ENCODE results near the gene DLGAP1.
A peak's percentile ranks its signal among the peaks of the same experiment; 100 is the strongest.

Gene DLGAP1

GRCh38 chr18:4236940-4237663 lies 218.0 kb downstream of the DLGAP1 start:
- DNase-seq: no peak

DNA sequence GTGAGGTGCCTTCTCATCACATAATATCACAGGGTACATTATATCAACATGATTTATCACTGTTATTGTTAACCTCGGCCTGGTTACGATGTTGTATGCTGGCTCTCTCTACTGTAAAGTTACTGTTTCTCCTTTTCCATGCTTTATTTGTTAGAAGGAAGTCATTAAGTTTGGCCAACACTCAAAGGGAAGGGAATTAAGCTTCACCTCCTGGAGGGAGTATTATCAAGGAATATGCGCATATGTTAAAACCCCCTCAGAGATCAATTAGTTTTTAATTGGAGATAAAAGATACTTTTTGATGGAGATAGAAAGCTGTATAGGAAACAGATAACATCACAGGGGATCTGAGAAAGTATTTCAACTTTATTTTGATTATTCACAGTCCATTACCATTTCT lies 221.6 kb downstream of the DLGAP1 start:
- no peak for DNase-seq

DNA sequence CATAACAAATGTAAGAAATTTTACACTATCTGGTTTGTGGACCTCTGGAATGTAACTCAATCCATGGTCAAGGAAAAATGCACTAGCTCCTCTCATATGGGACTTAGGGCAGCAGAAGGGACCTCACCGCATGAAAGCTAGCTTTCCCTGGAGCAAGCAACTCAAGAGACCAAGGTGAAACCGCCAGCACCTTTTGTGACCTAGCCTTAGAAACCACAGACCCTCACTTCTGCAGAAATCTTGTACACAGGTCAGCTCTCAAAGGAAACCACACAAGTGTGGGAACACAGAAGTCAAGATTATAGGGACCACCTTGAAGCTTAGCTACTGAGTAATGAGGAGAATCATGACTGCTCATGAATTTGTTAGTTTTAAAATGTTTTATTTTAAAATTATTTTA lies 222.5 kb downstream of the DLGAP1 start:
- DNase-seq: no peak

GRCh38 chr18:4231260-4231659 lies 223.8 kb downstream of the DLGAP1 start:
- DNase-seq: no peak

GRCh38 chr18:4230450-4231168 lies 224.5 kb downstream of the DLGAP1 start:
- DNase-seq: no peak

DNA sequence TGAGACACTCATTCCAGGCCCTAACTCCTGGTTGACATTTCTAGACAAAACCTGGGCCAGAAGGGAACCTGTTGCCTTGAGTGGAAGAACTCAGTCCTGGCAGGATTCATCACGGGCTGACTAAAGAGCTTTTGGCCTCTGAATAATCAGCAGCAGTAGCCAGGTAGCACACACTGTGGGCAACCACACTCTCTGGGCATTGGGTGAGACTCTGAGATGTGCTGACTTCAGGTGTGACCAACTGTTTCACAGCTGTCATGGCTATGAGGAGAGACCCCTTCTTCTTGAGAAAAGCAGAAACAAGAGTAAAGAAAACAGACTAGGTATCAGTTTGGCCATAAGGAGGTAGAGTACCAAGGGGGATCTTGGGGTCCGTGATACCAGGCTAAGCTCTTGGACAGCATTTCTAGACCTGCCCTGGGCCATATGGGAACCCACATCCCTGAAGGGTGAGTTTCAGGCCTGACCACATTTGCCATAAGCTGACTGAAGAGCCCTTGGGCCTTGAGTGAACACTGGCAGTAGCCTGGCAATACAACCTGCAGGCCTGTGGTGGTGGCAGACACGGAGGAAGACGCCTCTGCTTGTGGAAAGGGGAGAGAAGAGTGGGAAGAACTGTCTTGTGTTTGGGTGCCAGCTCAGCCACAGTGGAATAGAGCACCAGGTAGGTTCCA lies 230.9 kb downstream of the DLGAP1 start:
- DNase-seq: no peak

GRCh38 chr18:4211111-4211837 lies 243.8 kb downstream of the DLGAP1 start:
- no peak for DNase-seq

DNA sequence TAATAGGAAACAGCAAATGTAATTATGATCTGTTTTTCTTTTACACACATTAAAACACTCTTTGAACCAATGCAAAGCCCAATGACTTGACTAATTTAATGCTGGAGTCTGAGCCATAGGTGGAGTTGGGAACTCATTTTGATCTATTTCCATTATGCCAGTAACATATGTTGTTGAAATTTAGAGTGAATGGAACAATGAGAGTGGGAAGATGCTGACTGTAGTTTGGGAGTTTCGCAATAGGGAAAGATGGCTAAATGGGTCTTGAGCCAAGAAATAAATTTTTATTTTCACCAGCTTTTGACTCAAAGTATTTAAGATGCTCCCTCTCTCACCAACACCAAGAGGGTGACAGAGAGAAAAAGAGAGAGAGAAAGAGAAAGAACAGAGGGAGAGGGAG lies 246.7 kb downstream of the DLGAP1 start:
- no peak for DNase-seq

- no peak for DNase-seq
These were observed 247.6 kb downstream of the DLGAP1 start for GRCh38 chr18:4207383-4207985.

DNA sequence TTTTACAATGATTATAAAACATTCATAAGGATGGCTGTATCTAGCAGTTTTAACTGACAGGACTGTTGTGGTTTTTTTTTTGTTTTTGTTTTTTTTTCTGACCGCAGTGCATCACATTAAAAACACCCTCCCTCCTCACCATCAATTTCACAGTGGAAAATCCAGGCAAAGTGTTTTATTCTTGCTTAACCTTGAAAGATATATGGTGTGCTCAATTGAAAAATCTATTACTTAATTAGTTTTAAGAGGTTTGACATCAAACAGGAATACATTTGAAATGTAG lies 250.7 kb downstream of the DLGAP1 start:
- DNase-seq: no peak

GRCh38 chr18:4203568-4204437 lies 251.3 kb downstream of the DLGAP1 start:
- DNase-seq: no peak

GRCh38 chr18:4200399-4200798 lies 254.7 kb downstream of the DLGAP1 start:
- DNase-seq: no peak

GRCh38 chr18:4198956-4199355 lies 256.2 kb downstream of the DLGAP1 start:
- no peak for DNase-seq

DNA sequence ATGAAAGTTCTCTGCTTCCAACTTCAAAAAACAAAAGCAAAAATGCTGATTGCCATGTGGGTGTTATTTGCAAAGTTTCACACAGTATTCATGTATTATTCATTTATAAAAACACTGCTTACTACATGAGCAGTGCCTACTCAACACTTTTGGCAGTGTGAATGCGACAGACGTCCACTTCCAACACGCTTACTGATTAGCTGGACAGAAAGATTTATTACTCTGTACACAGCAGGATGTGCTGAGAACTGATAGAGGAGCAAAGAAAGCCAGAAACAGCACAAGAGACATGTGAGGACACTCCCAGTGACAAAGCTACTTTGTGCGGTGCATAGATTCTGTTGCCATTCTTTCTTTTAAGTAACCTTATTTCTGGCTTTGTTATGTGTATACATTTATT lies 258.8 kb downstream of the DLGAP1 start:
- DNase-seq: no peak

DNA sequence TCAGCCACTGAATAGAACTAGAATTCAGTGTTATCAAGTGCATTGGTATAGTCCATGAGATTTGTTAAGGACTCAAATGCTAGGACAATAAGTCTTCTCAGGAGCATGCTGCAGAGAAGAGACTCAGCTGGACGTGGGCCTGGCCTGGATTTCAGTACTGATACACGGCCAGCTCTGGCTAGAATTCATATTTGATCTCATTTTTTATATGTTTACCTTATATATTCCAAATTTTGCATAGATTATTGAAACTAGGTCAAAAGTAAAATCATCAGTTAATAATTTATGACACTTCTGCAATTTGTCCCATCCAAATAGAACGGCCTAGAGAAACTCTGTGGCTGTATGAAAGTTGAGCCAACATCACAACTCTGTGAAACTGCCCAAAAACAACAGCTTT lies 262.0 kb downstream of the DLGAP1 start:
- DNase-seq: peak; percentile 44

DNA sequence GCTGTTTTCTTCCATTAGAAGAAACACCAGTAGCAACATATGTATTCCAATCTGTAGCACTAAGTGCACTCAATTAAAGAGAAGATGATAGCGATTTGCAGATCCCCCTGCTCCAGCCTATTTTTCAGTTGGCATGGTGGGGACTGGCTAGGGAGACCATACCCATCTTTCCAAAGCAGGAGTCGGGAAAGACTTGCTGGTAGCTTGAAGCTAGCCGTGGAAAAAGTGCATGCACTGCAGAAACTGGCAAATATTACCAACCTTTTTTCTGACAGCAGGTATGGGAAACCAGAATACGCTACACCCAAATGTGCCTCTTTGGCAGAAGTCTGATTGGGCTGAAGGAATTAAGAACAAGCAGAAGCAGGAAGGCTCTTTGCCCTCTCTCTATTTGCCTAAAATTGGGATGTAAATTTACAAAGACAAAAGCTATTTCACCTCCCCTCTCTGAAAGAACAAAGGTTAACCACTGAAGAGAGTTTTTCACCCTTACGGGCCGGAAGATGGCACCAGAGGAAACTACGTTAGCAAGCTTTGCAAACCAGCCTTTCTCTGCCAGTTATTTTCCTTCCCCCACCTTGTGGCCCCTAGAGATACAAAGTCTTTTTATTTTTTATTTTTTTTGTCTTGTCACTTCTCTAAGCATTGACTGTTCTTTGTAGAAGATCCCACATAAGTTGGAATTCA lies 273.1 kb downstream of the DLGAP1 start:
- DNase-seq: no peak

DNA sequence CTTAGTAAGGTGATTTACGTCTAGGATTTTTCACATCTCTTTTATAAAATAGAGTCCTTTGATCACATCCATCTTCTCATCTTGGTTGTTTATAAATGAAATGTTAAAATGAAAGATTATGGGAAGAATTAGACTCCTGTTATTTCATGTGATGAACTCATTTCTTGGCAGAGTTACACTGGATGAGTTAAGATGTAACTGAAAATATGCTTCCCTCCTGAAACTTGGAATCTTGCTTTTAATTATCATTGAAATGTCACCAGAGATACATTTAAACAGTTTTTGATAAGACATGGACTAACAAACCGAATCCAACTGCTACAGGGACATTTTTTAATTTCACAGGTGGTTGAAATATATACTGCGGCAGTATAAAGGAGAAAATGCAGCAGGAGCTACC lies 274.0 kb downstream of the DLGAP1 start:
- no peak for DNase-seq

DNA sequence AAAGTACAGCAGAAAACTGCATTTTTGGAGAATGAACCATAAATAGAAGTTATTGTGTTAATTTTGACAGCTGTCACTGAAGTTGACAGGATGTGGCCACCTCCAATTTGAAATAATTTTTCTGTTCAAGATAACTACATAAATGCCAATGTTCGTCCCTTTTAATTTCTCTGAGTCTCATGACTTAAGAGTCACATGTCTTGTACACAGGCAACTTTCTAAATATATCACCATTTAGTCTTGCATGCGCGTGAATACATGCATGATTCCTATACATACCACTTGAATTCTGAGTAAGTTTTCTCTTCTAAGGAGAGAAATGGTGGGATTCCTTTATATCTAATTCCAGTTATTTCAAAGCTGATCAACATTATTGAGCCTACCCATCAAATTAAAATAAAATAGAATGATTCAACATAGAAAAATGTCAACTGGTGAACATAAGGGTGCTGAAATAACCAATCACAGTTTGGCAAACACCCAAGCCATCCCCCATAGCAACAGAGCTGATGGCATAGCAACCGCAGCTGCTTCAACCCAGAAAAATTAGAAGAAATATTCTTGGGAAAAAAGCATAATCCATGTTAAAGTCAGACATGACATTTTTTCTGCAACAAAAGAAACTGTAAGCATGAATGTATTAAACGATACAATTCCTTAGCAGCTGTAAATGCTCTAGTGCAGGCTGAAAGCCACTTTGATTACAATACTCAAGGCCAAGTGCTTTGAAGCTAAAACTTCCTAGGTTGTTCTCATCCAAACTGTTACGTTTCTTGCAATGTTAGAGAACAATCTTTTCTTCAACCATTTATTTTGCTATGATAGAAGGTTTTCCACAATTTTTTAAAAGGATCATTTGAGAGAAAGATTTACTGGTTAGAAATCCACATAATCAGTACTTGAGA lies 282.7 kb downstream of the DLGAP1 start:
- DNase-seq: no peak

DNA sequence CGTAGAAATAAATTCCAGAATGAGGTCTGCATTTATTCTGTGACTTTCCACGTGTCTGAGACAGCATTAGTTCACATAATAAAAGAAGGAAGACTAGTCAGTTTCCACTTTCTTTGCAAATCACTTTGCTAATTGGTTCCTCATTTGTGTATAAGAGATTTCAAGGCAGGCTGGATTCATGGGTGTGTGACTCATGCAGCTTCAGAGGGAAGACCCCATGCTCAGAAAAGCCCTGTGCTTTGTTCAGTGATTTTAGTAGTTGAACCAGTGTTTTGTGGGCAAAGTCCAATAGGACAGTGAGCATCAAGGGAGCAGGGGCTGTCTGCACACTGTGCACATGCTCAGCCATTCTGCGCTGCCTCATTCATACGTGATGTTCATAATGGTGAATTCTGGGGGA lies 297.8 kb downstream of the DLGAP1 start:
- no peak for DNase-seq

DNA sequence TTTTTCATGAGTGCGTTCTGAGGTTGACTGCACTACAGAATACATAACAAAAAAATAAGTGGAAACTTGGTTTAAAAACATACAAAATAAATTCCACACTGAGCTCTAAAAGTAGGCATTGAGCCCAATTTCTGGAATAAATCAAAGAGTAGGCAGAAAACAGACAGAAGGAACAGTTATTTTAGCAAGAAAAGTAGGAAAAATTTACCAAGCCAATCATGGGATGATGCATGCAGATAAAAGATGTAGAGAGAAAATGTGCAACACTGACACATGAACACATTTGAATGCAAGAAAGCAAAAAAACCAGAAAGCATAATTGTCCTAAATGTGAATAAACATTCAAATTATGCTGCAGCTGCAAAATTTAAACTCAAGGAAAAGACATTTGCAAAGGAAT lies 308.3 kb downstream of the DLGAP1 start:
- no peak for DNase-seq

Data from femur (tissue), 1 donor.